GM21737 (cell line): ENCODE data around the gene TSC22D2.

Experiments
- ATAC-seq: cut with Tn5 transposase; IDR thresholded peaks from one replicate; pipeline ENCODE4 v1.9.1; 2021; ENCODE audit warnings: mild to moderate bottlenecking, moderate library complexity; ENCODE audit not compliant: unreplicated experiment

The TSC22D2 gene

GRCh38 chr3:150384296-150385212, 23.5 kb upstream of the TSC22D2 start:
- ATAC-seq: peak; percentile 97

- peak; percentile 36 for ATAC-seq
These were observed 22.5 kb upstream of the TSC22D2 start for GRCh38 chr3:150385296-150386242.

GRCh38 chr3:150388498-150389418, 19.3 kb upstream of the TSC22D2 start:
- ATAC-seq: no peak

- no peak for ATAC-seq
These were observed 18.0 kb upstream of the TSC22D2 start for GRCh38 chr3:150390087-150390486.

GRCh38 chr3:150391161-150391560, 16.9 kb upstream of the TSC22D2 start:
- no peak for ATAC-seq

- no peak for ATAC-seq
These were observed 14.4 kb upstream of the TSC22D2 start for GRCh38 chr3:150393745-150394144.

- no peak for ATAC-seq
These were observed 13.5 kb upstream of the TSC22D2 start for GRCh38 chr3:150394606-150395005.

GRCh38 chr3:150396491-150396890, 11.6 kb upstream of the TSC22D2 start:
- no peak for ATAC-seq

- ATAC-seq: no peak
These were observed 11.0 kb upstream of the TSC22D2 start for GRCh38 chr3:150396956-150397550.

- no peak for ATAC-seq
These were observed 9.0 kb upstream of the TSC22D2 start for GRCh38 chr3:150399060-150399459.

- ATAC-seq: no peak
These were observed 6.8 kb upstream of the TSC22D2 start for GRCh38 chr3:150401285-150401684.

GRCh38 chr3:150402217-150402616, 5.9 kb upstream of the TSC22D2 start:
- no peak for ATAC-seq

GRCh38 chr3:150404023-150404422, 4.1 kb upstream of the TSC22D2 start:
- ATAC-seq: no peak

- ATAC-seq: no peak
These were observed 869 bp upstream of the TSC22D2 start for GRCh38 chr3:150407051-150407807.

GRCh38 chr3:150407808-150408220, 284 bp upstream of the TSC22D2 start:
- ATAC-seq: peak; percentile 9

GRCh38 chr3:150409125-150409511, 1.0 kb downstream of the TSC22D2 start:
- ATAC-seq: peak; percentile 0

- ATAC-seq: peak; percentile 29
These were observed 1.6 kb downstream of the TSC22D2 start for GRCh38 chr3:150409512-150410310.

- ATAC-seq: no peak
These were observed 2.4 kb downstream of the TSC22D2 start for GRCh38 chr3:150410311-150411105.
